ENCODE measurements around the gene SHC4. TPM values are rescaled to one million over a fixed set of nuclear protein-coding genes. Genes with fewer than 3 reads are reported as not detected.

The SHC4 gene
- total and polyA plus RNA-seq, 9 of the 15 experiments (the other 6 are each of a cell fraction or from before 2014, with no cell fraction given) = 0.43 to 1.2 (median 0.67) TPM

DNA sequence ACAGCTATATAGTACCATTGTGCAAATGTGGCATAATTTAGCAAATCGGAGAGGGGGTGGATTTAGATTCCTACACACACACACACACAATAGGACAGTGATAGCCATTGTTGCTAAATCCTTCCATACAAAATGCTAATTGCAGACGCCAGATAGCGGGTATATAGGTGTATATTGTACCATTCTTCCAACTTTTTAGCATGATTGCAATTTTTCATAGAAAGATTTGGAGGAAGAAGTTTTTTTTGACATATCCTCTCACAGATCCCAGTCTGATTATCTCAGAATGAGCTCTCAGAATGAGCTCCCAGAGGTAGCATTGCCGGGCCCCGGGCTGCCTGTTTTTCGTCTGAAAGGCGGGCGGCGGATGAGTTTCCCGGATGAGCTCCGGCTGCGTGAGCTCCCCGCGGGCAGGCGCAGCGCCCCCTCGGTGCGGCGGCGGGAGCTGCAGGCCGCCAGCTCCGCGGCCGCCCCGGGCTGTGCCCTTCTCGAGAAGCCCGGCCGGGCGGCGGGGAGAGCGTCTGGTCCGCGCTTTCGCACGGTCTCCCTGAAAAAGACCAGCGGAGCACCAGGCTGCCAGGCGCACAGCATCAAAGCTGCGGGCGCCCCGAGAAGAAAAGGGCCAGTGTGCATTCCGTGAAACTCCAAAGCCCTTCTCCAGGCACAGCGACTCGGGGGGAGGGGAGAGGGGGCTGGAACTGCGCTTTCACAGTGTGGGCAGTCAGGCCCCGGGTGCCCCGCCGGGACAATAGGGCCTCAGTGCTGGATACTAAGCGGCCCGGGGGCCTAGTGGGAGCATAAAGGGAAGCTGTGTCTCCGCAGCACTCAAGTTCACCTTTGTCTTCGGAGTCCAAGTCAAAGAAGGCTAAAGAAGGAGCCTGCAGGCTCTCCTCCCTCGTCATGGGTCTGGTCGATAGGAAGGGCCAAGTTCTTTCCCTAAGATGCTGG, 12.0 kb upstream of the SHC4 start (continued):
- TF ChIP-seq MNT (conservative IDR thresholded peaks at IDR 0.05) = 0 out of 4 replicates have a peak, but pooled peaks of 1 of the 2 experiments have one; percentile 20
- TF ChIP-seq, protein P1, sequence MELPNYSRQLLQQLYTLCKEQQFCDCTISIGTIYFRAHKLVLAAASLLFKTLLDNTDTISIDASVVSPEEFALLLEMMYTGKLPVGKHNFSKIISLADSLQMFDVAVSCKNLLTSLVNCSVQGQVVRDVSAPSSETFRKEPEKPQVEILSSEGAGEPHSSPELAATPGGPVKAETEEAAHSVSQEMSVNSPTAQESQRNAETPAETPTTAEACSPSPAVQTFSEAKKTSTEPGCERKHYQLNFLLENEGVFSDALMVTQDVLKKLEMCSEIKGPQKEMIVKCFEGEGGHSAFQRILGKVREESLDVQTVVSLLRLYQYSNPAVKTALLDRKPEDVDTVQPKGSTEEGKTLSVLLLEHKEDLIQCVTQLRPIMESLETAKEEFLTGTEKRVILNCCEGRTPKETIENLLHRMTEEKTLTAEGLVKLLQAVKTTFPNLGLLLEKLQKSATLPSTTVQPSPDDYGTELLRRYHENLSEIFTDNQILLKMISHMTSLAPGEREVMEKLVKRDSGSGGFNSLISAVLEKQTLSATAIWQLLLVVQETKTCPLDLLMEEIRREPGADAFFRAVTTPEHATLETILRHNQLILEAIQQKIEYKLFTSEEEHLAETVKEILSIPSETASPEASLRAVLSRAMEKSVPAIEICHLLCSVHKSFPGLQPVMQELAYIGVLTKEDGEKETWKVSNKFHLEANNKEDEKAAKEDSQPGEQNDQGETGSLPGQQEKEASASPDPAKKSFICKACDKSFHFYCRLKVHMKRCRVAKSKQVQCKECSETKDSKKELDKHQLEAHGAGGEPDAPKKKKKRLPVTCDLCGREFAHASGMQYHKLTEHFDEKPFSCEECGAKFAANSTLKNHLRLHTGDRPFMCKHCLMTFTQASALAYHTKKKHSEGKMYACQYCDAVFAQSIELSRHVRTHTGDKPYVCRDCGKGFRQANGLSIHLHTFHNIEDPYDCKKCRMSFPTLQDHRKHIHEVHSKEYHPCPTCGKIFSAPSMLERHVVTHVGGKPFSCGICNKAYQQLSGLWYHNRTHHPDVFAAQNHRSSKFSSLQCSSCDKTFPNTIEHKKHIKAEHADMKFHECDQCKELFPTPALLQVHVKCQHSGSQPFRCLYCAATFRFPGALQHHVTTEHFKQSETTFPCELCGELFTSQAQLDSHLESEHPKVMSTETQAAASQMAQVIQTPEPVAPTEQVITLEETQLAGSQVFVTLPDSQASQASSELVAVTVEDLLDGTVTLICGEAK (IDR thresholded peaks at IDR 0.05) = 0 out of 2 replicates have a peak, but pooled peaks have one; percentile 43
- TF ChIP-seq, protein P1 (CRISPR knock-in tag; IDR thresholded peaks at IDR 0.05) = no peak
- TF ChIP-seq SIN3B (IDR thresholded peaks at IDR 0.05; ENCODE audit: low read depth) = 0 out of 2 replicates have a peak, but pooled peaks have one; percentile 37
- TF ChIP-seq, protein P2, sequence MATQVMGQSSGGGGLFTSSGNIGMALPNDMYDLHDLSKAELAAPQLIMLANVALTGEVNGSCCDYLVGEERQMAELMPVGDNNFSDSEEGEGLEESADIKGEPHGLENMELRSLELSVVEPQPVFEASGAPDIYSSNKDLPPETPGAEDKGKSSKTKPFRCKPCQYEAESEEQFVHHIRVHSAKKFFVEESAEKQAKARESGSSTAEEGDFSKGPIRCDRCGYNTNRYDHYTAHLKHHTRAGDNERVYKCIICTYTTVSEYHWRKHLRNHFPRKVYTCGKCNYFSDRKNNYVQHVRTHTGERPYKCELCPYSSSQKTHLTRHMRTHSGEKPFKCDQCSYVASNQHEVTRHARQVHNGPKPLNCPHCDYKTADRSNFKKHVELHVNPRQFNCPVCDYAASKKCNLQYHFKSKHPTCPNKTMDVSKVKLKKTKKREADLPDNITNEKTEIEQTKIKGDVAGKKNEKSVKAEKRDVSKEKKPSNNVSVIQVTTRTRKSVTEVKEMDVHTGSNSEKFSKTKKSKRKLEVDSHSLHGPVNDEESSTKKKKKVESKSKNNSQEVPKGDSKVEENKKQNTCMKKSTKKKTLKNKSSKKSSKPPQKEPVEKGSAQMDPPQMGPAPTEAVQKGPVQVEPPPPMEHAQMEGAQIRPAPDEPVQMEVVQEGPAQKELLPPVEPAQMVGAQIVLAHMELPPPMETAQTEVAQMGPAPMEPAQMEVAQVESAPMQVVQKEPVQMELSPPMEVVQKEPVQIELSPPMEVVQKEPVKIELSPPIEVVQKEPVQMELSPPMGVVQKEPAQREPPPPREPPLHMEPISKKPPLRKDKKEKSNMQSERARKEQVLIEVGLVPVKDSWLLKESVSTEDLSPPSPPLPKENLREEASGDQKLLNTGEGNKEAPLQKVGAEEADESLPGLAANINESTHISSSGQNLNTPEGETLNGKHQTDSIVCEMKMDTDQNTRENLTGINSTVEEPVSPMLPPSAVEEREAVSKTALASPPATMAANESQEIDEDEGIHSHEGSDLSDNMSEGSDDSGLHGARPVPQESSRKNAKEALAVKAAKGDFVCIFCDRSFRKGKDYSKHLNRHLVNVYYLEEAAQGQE (IDR thresholded peaks at IDR 0.05; ENCODE audit: borderline replicate concordance) = peak; percentile 37; the same call in 1 of the 2 replicates
- TF ChIP-seq, protein P2 (CRISPR knock-in tag; IDR thresholded peaks at IDR 0.05; ENCODE audit: low read depth) = no peak
- no peak for TF ChIP-seq ZC3H8 (IDR thresholded peaks at IDR 0.05)

Measured in K562 (cell line).